ENCODE measurements around the gene MYO1H. TPM values are rescaled to one million over a fixed set of nuclear protein-coding genes. Genes with fewer than 3 reads are reported as not detected.

The MYO1H gene
- total RNA-seq, 3 donors from 2014 or later (not counting 1 experiment from before 2014, with no cell fraction given) = not detected

DNA sequence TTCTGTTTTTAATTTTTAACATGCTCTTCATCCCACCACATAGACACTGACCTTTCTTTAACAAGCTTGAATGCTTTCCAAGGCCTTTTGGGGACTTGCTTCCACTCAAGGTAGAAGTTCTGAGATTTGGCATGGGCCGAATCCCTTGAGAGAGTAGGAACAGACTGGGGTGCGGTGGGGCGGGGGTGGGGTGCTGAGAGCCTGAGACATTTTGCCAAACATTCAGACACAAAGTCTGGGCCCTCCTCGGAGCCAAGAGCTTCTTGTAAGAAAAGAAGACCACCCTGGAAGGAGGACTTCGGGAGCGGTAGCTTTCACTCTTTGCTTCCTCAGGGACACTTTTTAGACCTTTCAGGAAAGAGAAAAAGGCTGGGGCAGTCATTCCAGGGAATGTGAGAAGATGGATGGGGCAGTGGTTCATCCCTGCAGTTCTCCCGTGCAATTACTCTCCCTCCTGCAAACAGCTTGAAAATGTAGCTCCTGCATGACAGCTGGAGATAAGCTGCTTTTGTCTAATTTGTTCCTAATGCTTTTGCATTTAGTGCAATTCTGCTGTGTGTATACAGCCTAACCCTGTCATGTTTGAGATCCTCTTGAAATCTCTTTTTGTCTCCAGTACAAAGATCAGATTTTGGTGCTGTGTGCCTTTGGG is 16.3 kb upstream of the MYO1H start:
- Mint-ChIP-seq H3K4me1 (no peaks in the 10 kb centered on the region), H3K4me3 (no peak overlapping the region), H3K27me3 (ENCODE audit: low read depth in 2 of 2) (peaks cover 0 to 17% of the 10 kb centered on the region in 2 donors), H3K27ac (no peak overlapping the region), H3K36me3 (no peaks in the 10 kb centered on the region), H3K9me3 (no peaks in the 10 kb centered on the region)
- 91% methylated on average over 7 of the region's 7 CpGs for WGBS (ENCODE audit: insufficient coverage)
- intact Hi-C loops (cut with micrococcal nuclease) = no loop called here
- no peak overlapping the region for H3K27ac ChIP-seq (ENCODE audit: low read length)
- TF ChIP-seq CTCF (IDR thresholded peaks at IDR 0.05) = no peak
- H3K4me1 ChIP-seq (ENCODE audit: control insufficient read depth, insufficient read depth, low read length) = no peaks in the 10 kb centered on the region
- no peaks in the 10 kb centered on the region for H3K27me3 ChIP-seq (ENCODE audit: control insufficient read depth, insufficient read depth, low read length)
- H3K36me3 ChIP-seq (ENCODE audit: control insufficient read depth, insufficient read depth, low read length) = no peaks in the 10 kb centered on the region
- no peak overlapping the region for H3K4me3 ChIP-seq (ENCODE audit: low read length)
- H3K9me3 ChIP-seq (ENCODE audit: control insufficient read depth, insufficient read depth, low read length) = no peaks in the 10 kb centered on the region
- no peak for ATAC-seq
- DNase-seq = no peak

DNA sequence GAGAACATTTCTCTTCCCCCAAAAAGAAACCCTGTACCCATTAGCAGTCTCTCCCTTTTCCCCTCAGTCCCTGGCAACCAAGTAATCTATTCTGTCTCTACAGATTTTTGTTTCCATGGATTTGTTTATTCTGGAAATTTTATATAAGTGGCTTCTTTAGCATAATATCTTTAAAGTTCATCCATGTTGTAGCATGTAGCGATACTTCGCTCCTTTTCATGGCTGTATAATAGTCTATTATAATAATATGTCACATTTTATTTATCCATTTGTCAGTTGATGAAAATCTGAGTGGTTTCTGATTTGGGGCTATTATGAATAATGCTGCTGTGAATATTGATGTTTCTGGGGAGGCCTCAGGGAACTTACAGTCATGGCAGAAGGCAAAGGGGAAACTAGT is 12.8 kb upstream of the MYO1H start:
- no peak overlapping the region for H3K27ac Mint-ChIP-seq
- no peak overlapping the region for H3K4me3 Mint-ChIP-seq
- no peaks in the 10 kb centered on the region for H3K9me3 ChIP-seq (ENCODE audit: control insufficient read depth, insufficient read depth, low read length)
- H3K36me3 ChIP-seq (ENCODE audit: control insufficient read depth, insufficient read depth, low read length) = no peaks in the 10 kb centered on the region
- no peaks in the 10 kb centered on the region for H3K4me1 Mint-ChIP-seq
- H3K9me3 Mint-ChIP-seq = no peaks in the 10 kb centered on the region
- H3K27ac ChIP-seq (ENCODE audit: low read length) = no peak overlapping the region
- DNase-seq = no peak
- no peak for TF ChIP-seq CTCF (IDR thresholded peaks at IDR 0.05)
- ATAC-seq = no peak
- no peaks in the 10 kb centered on the region for H3K27me3 ChIP-seq (ENCODE audit: control insufficient read depth, insufficient read depth, low read length)
- no peak overlapping the region for H3K4me3 ChIP-seq (ENCODE audit: low read length)
- H3K4me1 ChIP-seq (ENCODE audit: control insufficient read depth, insufficient read depth, low read length) = no peaks in the 10 kb centered on the region
- WGBS (ENCODE audit: insufficient coverage) = no CpG with 5 or more reads among the region's 2 CpGs
- H3K27me3 Mint-ChIP-seq (ENCODE audit: low read depth in 2 of 2) = peaks cover 0 to 15% of the 10 kb centered on the region in 2 donors
- H3K36me3 Mint-ChIP-seq = no peaks in the 10 kb centered on the region
- intact Hi-C loops (cut with micrococcal nuclease) = no loop called here

DNA sequence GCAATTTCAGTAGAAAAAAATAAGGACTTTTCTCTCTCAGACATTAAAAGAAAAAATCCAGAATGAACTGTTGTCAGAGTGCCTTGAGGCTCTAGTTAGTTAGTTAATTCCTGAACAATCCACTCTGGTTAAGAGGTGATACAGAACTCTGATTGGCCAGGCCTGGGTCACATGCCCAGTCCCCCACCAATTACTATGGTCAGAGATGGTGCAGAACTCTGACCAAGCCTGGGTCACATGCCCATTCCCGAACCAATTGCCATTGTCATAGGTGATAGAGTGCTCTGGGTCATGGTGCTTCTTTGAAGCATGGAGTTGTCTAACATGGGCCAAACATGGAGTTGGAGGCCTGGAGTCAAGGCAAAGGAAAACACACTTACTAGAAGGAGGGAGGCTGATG is 11.1 kb upstream of the MYO1H start:
- Mint-ChIP-seq H3K36me3 (no peaks in the 10 kb centered on the region), H3K27ac (no peak overlapping the region), H3K9me3 (no peaks in the 10 kb centered on the region), H3K27me3 (ENCODE audit: low read depth in 2 of 2) (peaks cover 0 to 15% of the 10 kb centered on the region in 2 donors), H3K4me3 (no peak overlapping the region), H3K4me1 (no peaks in the 10 kb centered on the region)
- H3K9me3 ChIP-seq (ENCODE audit: control insufficient read depth, insufficient read depth, low read length) = no peaks in the 10 kb centered on the region
- H3K27me3 ChIP-seq (ENCODE audit: control insufficient read depth, insufficient read depth, low read length) = no peaks in the 10 kb centered on the region
- no peak for DNase-seq
- no peaks in the 10 kb centered on the region for H3K36me3 ChIP-seq (ENCODE audit: control insufficient read depth, insufficient read depth, low read length)
- no peak overlapping the region for H3K27ac ChIP-seq (ENCODE audit: low read length)
- intact Hi-C loops (cut with micrococcal nuclease) = no loop called here
- no peak for ATAC-seq
- no peak overlapping the region for H3K4me3 ChIP-seq (ENCODE audit: low read length)
- no peak for TF ChIP-seq CTCF (IDR thresholded peaks at IDR 0.05)
- H3K4me1 ChIP-seq (ENCODE audit: control insufficient read depth, insufficient read depth, low read length) = no peaks in the 10 kb centered on the region
- WGBS (ENCODE audit: insufficient coverage) = 85% methylated on average over 1 of the region's 1 CpG

GRCh38 chr12:109343677-109344076 is 4.0 kb upstream of the MYO1H start:
- no peaks in the 10 kb centered on the region for H3K4me1 ChIP-seq (ENCODE audit: control insufficient read depth, insufficient read depth, low read length)
- ATAC-seq (no peak), DNase-seq (no peak)
- 55% methylated on average over 2 of the region's 2 CpGs for WGBS (ENCODE audit: insufficient coverage)
- H3K27me3 ChIP-seq (ENCODE audit: control insufficient read depth, insufficient read depth, low read length) = no peaks in the 10 kb centered on the region
- no peak overlapping the region for H3K27ac ChIP-seq (ENCODE audit: low read length)
- H3K4me3 ChIP-seq (ENCODE audit: low read length) = no peak overlapping the region
- no peak for TF ChIP-seq CTCF (IDR thresholded peaks at IDR 0.05)
- no peaks in the 10 kb centered on the region for H3K4me1 Mint-ChIP-seq
- no peak overlapping the region for H3K27ac Mint-ChIP-seq
- no peaks in the 10 kb centered on the region for H3K9me3 ChIP-seq (ENCODE audit: control insufficient read depth, insufficient read depth, low read length)
- no peaks in the 10 kb centered on the region for H3K9me3 Mint-ChIP-seq
- intact Hi-C loops (cut with micrococcal nuclease) = no loop called here
- peaks cover 4 to 21% of the 10 kb centered on the region in 2 donors for H3K27me3 Mint-ChIP-seq (ENCODE audit: low read depth in 2 of 2)
- H3K36me3 Mint-ChIP-seq = no peaks in the 10 kb centered on the region
- no peaks in the 10 kb centered on the region for H3K36me3 ChIP-seq (ENCODE audit: control insufficient read depth, insufficient read depth, low read length)
- H3K4me3 Mint-ChIP-seq = no peak overlapping the region

All from natural killer cell (primary cell).